Measurements from ENCODE around the gene PNLIPRP2. TPM values are rescaled to one million over a fixed set of nuclear protein-coding genes. Genes with fewer than 3 reads are reported as not detected.

Gene PNLIPRP2
- total and polyA plus RNA-seq, 2 of the 8 experiments (the other 6 are each of a cell fraction or from before 2014, with no cell fraction given) = 0.11 TPM; not detected in 1

- peaks cover 0 to 20% (median 11%) of the 10 kb centered on the region in 4 experiments; a peak in 6 of 7 replicates for H3K4me1 ChIP-seq (replicated peaks in 1 of 4; ENCODE audit: control insufficient read depth in 3 of 4, insufficient read depth in 4 of 4, low read length in 3 of 4)
- no peak overlapping the region for H3K18ac ChIP-seq (ENCODE audit: extremely low read depth, low read length)
- no peak for FAIRE-seq
- H2AK5ac ChIP-seq (ENCODE audit: low read depth, low read length) = no peak overlapping the region
- H3K9me3 ChIP-seq (ENCODE audit: insufficient read depth in 2 of 2, low read depth in 1 of 2, low read length in 1 of 2) = no peaks in the 10 kb centered on the region
- H2BK5ac ChIP-seq (ENCODE audit: low read depth, low read length) = no peak overlapping the region
- no peak overlapping the region; a peak in 1 of 8 replicates for H3K4me3 ChIP-seq (ENCODE audit: extremely low read depth in 1 of 4, insufficient read depth in 2 of 4, low read depth in 3 of 4, low read length in 4 of 4)
- no peak overlapping the region for H2BK12ac ChIP-seq (ENCODE audit: low read depth, low read length)
- no peak overlapping the region for H4K8ac ChIP-seq (ENCODE audit: extremely low read depth, insufficient read depth, low read length)
- ChIA-PET POLR2A (ENCODE audit: partially characterized antibody) (interaction anchor here (0.6 kb wide), 1 partner anchor 26 kb away, joined by 3 read pairs; no protein-coding TSS in a partner anchor), CTCF (ENCODE audit: partially characterized antibody) (no interaction called here)
- TF ChIP-seq E2F6 (IDR thresholded peaks at IDR 0.05) = no peak
- TF ChIP-seq GABPA (IDR thresholded peaks at IDR 0.05; ENCODE audit: borderline replicate concordance, insufficient read depth, low read length) = no peak
- TF ChIP-seq NRF1 (IDR thresholded peaks at IDR 0.05; ENCODE audit: low read depth, low read length) = no peak
- TF ChIP-seq ATF3 (IDR thresholded peaks at IDR 0.05; ENCODE audit: insufficient read depth, low read depth, low read length) = no peak
- TF ChIP-seq NANOG (IDR thresholded peaks at IDR 0.05; ENCODE audit: insufficient read depth, low read depth, low read length, poor library complexity, severe bottlenecking) = no peak
- TF ChIP-seq ATF2 (IDR thresholded peaks at IDR 0.05; ENCODE audit: low read length) = no peak
- no peak overlapping the region for H4K91ac ChIP-seq (replicated peaks; ENCODE audit: insufficient read length, low read length)
- peaks cover 2% of the 10 kb centered on the region; the same call in 1 of the 2 replicates for H3K79me1 ChIP-seq (ENCODE audit: low read depth, low read length)
- 0 out of 4 replicates have a peak, but pooled peaks cover 0 to 4% of the 10 kb centered on the region in 2 experiments for H3K79me2 ChIP-seq (ENCODE audit: control insufficient read depth in 1 of 2, insufficient read depth in 2 of 2, low read length in 2 of 2)
- 92% methylated on average over 3 of the region's 3 CpGs; no CpG with 5 or more reads in 1 of the 2 experiments for whole genome bisulfite sequencing, 2 experiments (ENCODE audit: extremely low coverage in 1 of 2, insufficient coverage in 1 of 2, insufficient read length in 1 of 2, insufficient replicate concordance in 2 of 2, low coverage in 1 of 2, low lambda C conversion rate in 2 of 2, missing lambda C conversion rate in 1 of 2)
- no peak overlapping the region for H3K9ac ChIP-seq (replicated peaks in 1 of 4; ENCODE audit: extremely low read depth in 1 of 4, low read depth in 3 of 4, low read length in 3 of 4)
- H3K23ac ChIP-seq (ENCODE audit: insufficient read length) = no peak overlapping the region
- H3K4me2 ChIP-seq (ENCODE audit: insufficient read depth in 1 of 2, low read depth in 2 of 2, low read length in 2 of 2) = no peak overlapping the region
- H3K4ac ChIP-seq (replicated peaks; ENCODE audit: insufficient read length, low read depth, low read length) = no peak overlapping the region
- H3K27ac ChIP-seq (ENCODE audit: low read depth, low read length) = no peak overlapping the region
- no peak overlapping the region for H3K56ac ChIP-seq (replicated peaks; ENCODE audit: insufficient read length, low read depth, low read length)
- no peak overlapping the region for H2BK15ac ChIP-seq (ENCODE audit: low read length)
- no peaks in the 10 kb centered on the region; the same call in none of the 2 replicates for H3K23me2 ChIP-seq (ENCODE audit: low read depth, low read length)
- no peak overlapping the region for H4K5ac ChIP-seq (ENCODE audit: insufficient read length, low read depth, low read length)
- no peak overlapping the region for H2AFZ ChIP-seq (ENCODE audit: low read length)
- H3K36me3 ChIP-seq (ENCODE audit: control insufficient read depth in 2 of 4, insufficient read depth in 4 of 4, low read length in 3 of 4) = peaks cover 5 to 42% (median 11%) of the 10 kb centered on the region in 4 experiments; a peak in 7 of 8 replicates
- H4K20me1 ChIP-seq (replicated peaks in 1 of 2; ENCODE audit: control insufficient read depth in 1 of 2, insufficient read depth in 2 of 2, low read length in 2 of 2) = peaks cover 0 to 2% of the 10 kb centered on the region in 2 experiments
- no peak overlapping the region for H2BK120ac ChIP-seq (replicated peaks; ENCODE audit: low read depth, low read length)
- H3K27me3 ChIP-seq (replicated peaks in 1 of 4; ENCODE audit: control insufficient read depth in 3 of 4, extremely low read depth in 1 of 4, insufficient read depth in 3 of 4, low read length in 3 of 4) = no peaks in the 10 kb centered on the region
- H3K14ac ChIP-seq (ENCODE audit: insufficient read length) = no peak overlapping the region
- no peak overlapping the region for H2BK20ac ChIP-seq (ENCODE audit: low read length)
- DNase-seq (ENCODE audit: low read depth in 1 of 2, low spot score in 2 of 2) = no peak
Observed at GRCh38 chr10:116667484-116667883, 46.7 kb downstream of the PNLIPRP2 start.
